K562 (cell line): Measurements from ENCODE around the gene MMP23B. TPM values are rescaled to one million over a fixed set of nuclear protein-coding genes. Genes with fewer than 3 reads are reported as not detected.
"Not testable (repeated sequence)": the region's sequence is repeated elsewhere in the genome, so short reads cannot be mapped to it uniquely, and the experiment has no call there.

Experiments
- ATAC-seq: fragments of 200-7000 bp; cut with Tn5 transposase; 3 replicates; pipeline ENCODE4 v1.9.1; 2020; ENCODE audit warnings: moderate library complexity
- BruUV-seq: library from RNA; stranded (reverse); fragments of 400-500 nt; replicated peaks from 2 replicates; lab custom pipeline; 2021; lab: Mats Ljungman, UMichigan
- CTCF ChIA-PET: fragments of 300-600 bp; formaldehyde crosslinking; extraction: SDS; loops from one replicate; lab custom pipeline; 2021; ENCODE audit warnings: low intra/inter-chr PET ratio; lab: Yijun Ruan, JAX
- POLR2A ChIA-PET: fragments of 300-600, 350-650 bp; sonication (Branson Sonifier 250); formaldehyde crosslinking; extraction: SDS; loops from one replicate; lab custom pipeline; 2021; ENCODE audit warnings: antibody characterized with exemption, inconsistent platforms; lab: Yijun Ruan, JAX
- DNase-seq, 4 experiments: peaks; one replicate each; pipeline versions ENCODE4 v3.0.0 to v3.0.0-alpha.2; 2011 to 2018; ENCODE audit warnings: low spot score in 3 of 4, mixed read lengths in 3 of 4; ENCODE audit errors: extremely low read depth in 1 of 4
- FAIRE-seq: peaks from 2 replicates; lab custom pipeline; 2011; peaks lifted over from hg19 to GRCh38; lab: Jason Lieb, UNC
- H2AFZ ChIP-seq: 2 replicates; pipeline ENCODE4 v1.6.0; 2011; ENCODE audit warnings: low read depth, low read length, control low read depth, inconsistent platforms
- H3K27ac ChIP-seq: fragments of 200-600 bp; 3 replicates; pipeline ENCODE4 v1.8.0; 2011; ENCODE audit warnings: low read depth, mild to moderate bottlenecking, control low read depth, inconsistent platforms, low read length, moderate library complexity, mixed read lengths; ENCODE audit errors: extremely low read depth
- H3K27me3 ChIP-seq, 2 experiments: fragments of 300-600 bp in 1 of 2; 2 replicates in 1 of 2; 3 replicates in 1 of 2; pipeline versions ENCODE4 v1.6.0 to v1.8.0; 2011; ENCODE audit warnings: inconsistent platforms in 2 of 2, low read length in 2 of 2, mild to moderate bottlenecking in 1 of 2, mixed read lengths in 1 of 2, moderate library complexity in 1 of 2; ENCODE audit not compliant: control insufficient read depth in 2 of 2, insufficient read depth in 2 of 2
- H3K36me3 ChIP-seq: fragments of 300-600 bp; 3 replicates; pipeline ENCODE4 v1.8.0; 2011; ENCODE audit warnings: mild to moderate bottlenecking, low read length, inconsistent platforms; ENCODE audit not compliant: control insufficient read depth, insufficient read depth
- H3K4me1 ChIP-seq, 2 experiments: fragments of 200-600 bp in 1 of 2; replicated peaks in 1 of 2; 2 replicates in 1 of 2; 3 replicates in 1 of 2; pipeline versions ENCODE4 v1.5.1 to v1.8.0; 2011; ENCODE audit warnings: inconsistent platforms in 2 of 2, low read length in 2 of 2, mild to moderate bottlenecking in 1 of 2, mixed read lengths in 1 of 2, moderate library complexity in 1 of 2; ENCODE audit not compliant: control insufficient read depth in 2 of 2, insufficient read depth in 2 of 2
- H3K4me2 ChIP-seq: 2 replicates; pipeline ENCODE4 v1.6.1; 2011; ENCODE audit warnings: low read length, control low read depth, inconsistent platforms, mixed read lengths; ENCODE audit not compliant: insufficient read depth
- H3K4me3 ChIP-seq: fragments of 200-600 bp; sonication (generic), shearing (Covaris generic); 2 replicates; pipeline ENCODE4 v1.5.1; 2016; ENCODE audit warnings: control low read depth, inconsistent platforms
- H3K79me2 ChIP-seq: fragments of 200-600 bp; 3 replicates; pipeline ENCODE4 v1.8.0; 2011; ENCODE audit warnings: low read length, inconsistent platforms; ENCODE audit not compliant: control insufficient read depth, insufficient read depth
- H3K9ac ChIP-seq, 2 experiments: 2 replicates each; pipeline versions ENCODE4 v1.6.0 to v1.6.1; 2011; ENCODE audit warnings: low read depth in 2 of 2, low read length in 2 of 2, control low read depth in 1 of 2, inconsistent platforms in 1 of 2, mild to moderate bottlenecking in 1 of 2, mixed read lengths in 1 of 2; ENCODE audit not compliant: insufficient read depth in 1 of 2
- H3K9me1 ChIP-seq: one replicate; pipeline ENCODE4 v1.6.0; 2011; ENCODE audit warnings: inconsistent platforms, mild to moderate bottlenecking, low read length, moderate library complexity; ENCODE audit not compliant: control insufficient read depth, insufficient read depth
- H3K9me3 ChIP-seq: replicated peaks from 2 replicates; pipeline ENCODE4 v1.5.1; 2011; ENCODE audit warnings: low read depth, low read length, inconsistent platforms; ENCODE audit not compliant: control insufficient read depth, insufficient read depth
- H4K20me1 ChIP-seq: replicated peaks from 2 replicates; pipeline ENCODE4 v1.6.1; 2011; ENCODE audit warnings: low read length, inconsistent platforms, mixed read lengths; ENCODE audit not compliant: control insufficient read depth, insufficient read depth
- ASH1L ChIP-seq: fragments of 450-650 bp; IDR thresholded peaks from 2 replicates; pipeline ENCODE4 v1.6.1; 2018; ENCODE audit warnings: borderline replicate concordance, mild to moderate bottlenecking, low read depth; ENCODE audit not compliant: partially characterized antibody
- CXXC5 ChIP-seq: fragments of 250-450 bp; sonication (Bioruptor Pico); IDR thresholded peaks from 2 replicates; pipeline ENCODE4 v1.8.0; 2022; ENCODE audit warnings: inconsistent platforms, mild to moderate bottlenecking, moderate library complexity
- ETV5 ChIP-seq: sonication (generic); formaldehyde crosslinking; IDR thresholded peaks from 2 replicates; pipeline ENCODE4 v1.4.0; 2020; ENCODE audit warnings: low read depth, mild to moderate bottlenecking, missing genetic modification reagents
- KDM4B ChIP-seq, 2 experiments: fragments of 450-650 bp in 1 of 2; sonication (generic) in 1 of 2; IDR thresholded peaks; 2 replicates each; pipeline ENCODE4 v1.6.1; 2016 to 2017; ENCODE audit warnings: borderline replicate concordance in 2 of 2, antibody characterized with exemption in 1 of 2, low read depth in 1 of 2, mild to moderate bottlenecking in 1 of 2
- NCOA2 ChIP-seq, 2 experiments: fragments of 450-650 bp; IDR thresholded peaks; 2 replicates each; pipeline ENCODE4 v1.6.1; 2018; ENCODE audit warnings: mild to moderate bottlenecking in 2 of 2, moderate library complexity in 1 of 2; ENCODE audit not compliant: partially characterized antibody in 2 of 2
- RBBP5 ChIP-seq: fragments of 200-600 bp; sonication (generic); IDR thresholded peaks from 2 replicates; pipeline ENCODE4 v1.6.1; 2012; ENCODE audit warnings: borderline replicate concordance, mild to moderate bottlenecking, low read length, control low read depth, inconsistent platforms; ENCODE audit not compliant: insufficient read depth, poor library complexity, severe bottlenecking
- SRF ChIP-seq, 2 experiments: fragments of 250-450, 450-650 bp in 1 of 2; sonication (Bioruptor Pico) in 1 of 2; sonication (generic) in 1 of 2; formaldehyde crosslinking; IDR thresholded peaks; 2 replicates each; pipeline versions ENCODE4 v1.5.0 to v1.5.1; 2020 to 2022; ENCODE audit warnings: mild to moderate bottlenecking in 1 of 2, missing genetic modification reagents in 1 of 2
- TCF7 ChIP-seq: sonication (generic); IDR thresholded peaks from 2 replicates; pipeline ENCODE4 v1.6.1; 2016; ENCODE audit warnings: antibody characterized with exemption, borderline replicate concordance
- WGBS: fragments of 100-300 bp; shearing (Covaris generic); methylation state at CpG from one replicate; pipeline ENCODE4 v1.1.6; 2016; ENCODE audit warnings: low coverage, mixed read lengths; ENCODE audit not compliant: insufficient coverage; ENCODE audit errors: missing lambda C conversion rate; 5-methylcytosine and 5-hydroxymethylcytosine counted together
- in situ Hi-C: fragments of 300-500 bp; cut with MboI; formaldehyde crosslinking; loops from 4 replicates; pipeline ENCODE4 v1.15.0; 2018; ENCODE audit warnings: inconsistent platforms, mixed read lengths
- intact Hi-C: fragments of 100-400 bp; cut with micrococcal nuclease; formaldehyde crosslinking; loops from 2 replicates; pipeline ENCODE4 v1.14.2; 2022
- polyA plus RNA-seq, 8 experiments: library from polyadenylated mRNA; depleted of rRNA in 4 of 8; stranded (reverse) in 5 of 8; unstranded in 3 of 8; fragments of >200 nt; fragmentation: Nextera tagmentation in 2 of 8; fragmentation: Illumina TruSeq in 1 of 8; extraction: Ambion mirVana in 2 of 8; extraction: Trizol in 1 of 8; gene quantifications; 2 replicates each; pipeline versions ENCODE4 v1.2.1 to v1.2.3, GENCODE V29; 2011 to 2014; ENCODE audit warnings: inconsistent platforms in 1 of 8, missing spikeins in 1 of 8
- total RNA-seq, 7 experiments: library from RNA; depleted of rRNA in 6 of 7; stranded (reverse); fragments of >200 nt in 6 of 7; fragmentation: Illumina TruSeq in 2 of 7; extraction: Trizol in 2 of 7; gene quantifications; 2 replicates each; pipeline versions ENCODE4 v1.2.1 to v1.2.3, GENCODE V29; 2011 to 2021; ENCODE audit warnings: low replicate concordance in 1 of 7

MMP23B gene
- total and polyA plus RNA-seq, 9 of the 15 experiments (the other 6 are each of a cell fraction or from before 2014, with no cell fraction given) = 0.28 to 1.2 (median 0.41) TPM; not detected in 5

DNA sequence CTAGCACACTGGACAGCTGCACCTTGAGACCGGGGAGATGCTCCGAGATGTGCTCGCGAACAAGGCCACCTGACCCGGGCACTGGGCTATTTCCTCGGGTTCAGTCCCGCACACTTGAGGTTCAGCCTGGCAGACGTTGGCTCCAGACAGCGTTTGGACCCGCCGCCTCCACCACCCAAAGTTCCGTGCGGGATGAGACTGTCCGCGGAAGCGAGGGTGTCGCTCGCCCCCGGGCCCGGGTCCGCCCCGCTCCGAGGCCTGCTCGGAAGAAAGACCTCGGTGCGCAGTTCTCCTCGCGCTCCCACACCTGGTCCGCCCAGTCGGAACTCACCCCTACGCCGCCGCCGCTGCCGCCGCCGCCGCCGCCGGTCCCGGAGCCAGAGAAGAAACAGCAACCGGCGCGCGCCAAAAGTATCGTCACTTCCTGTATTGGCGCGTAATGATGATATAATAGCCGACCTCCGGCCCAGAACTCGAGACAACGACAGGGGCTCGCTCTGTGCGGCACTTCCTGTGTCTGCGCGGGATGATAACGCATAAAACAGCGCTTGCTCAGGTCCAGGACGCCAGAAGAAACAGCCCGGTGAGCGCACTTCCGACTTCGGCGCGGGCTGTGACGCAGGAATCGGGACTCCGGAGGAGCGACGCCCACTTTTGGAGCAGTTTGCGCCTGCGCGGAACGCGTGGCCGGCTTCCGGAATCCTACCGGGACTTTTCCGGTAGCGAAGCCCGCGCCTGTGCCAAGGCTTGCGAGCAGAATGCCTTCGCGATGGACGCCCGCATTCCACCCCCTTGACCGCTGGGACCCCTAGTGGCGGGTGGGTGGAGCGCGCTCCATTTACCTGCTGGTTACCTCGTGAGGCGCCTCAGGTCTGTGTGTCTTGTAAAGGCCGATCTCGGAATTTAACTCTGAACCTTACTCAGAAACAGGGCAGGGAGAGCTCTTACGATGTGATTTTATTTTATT is 26.9 kb downstream of the MMP23B start, which contains the start of gene CDK11B (continued):
- TF ChIP-seq SRF (CRISPR knock-in tag; IDR thresholded peaks at IDR 0.05) (0 out of 4 replicates have a peak, but pooled peaks of 1 of the 2 experiments have one; percentile 66), KDM4B (IDR thresholded peaks at IDR 0.05; ENCODE audit: borderline replicate concordance in 2 of 2, low read depth in 1 of 2) (0 out of 4 replicates have a peak, but pooled peaks of 1 of the 2 experiments have one; percentile 31), RBBP5 (peak; percentile 72), ETV5 (CRISPR knock-in tag) (peak; percentile 84), ASH1L (peak; percentile 77), NCOA2 (IDR thresholded peaks at IDR 0.05; ENCODE audit: partially characterized antibody in 2 of 2) (peak in 1 of 2 experiments; percentile 23), TCF7 (peak; percentile 51; the same call in 1 of the 2 replicates), CXXC5 (peak; percentile 96)

DNA sequence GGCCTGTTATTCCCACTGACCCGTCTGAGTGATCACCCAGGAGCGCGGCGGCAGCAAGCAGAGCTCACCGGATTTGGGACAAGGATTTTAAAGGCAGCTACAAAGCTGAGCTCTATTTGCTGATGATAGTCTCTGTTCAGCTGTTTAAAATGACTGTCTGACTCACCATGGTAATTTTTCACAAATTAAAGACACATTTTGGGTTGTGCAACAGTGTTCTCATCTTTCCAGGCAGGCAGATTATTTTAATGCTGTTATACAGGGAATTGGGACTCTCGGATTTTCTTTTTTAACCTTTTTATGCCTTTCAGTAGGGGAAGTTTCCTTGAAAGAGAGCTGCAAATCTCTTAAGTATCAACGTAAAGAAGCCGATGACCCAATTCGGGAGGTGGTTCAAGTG is 30.4 kb downstream of the MMP23B start:
- ATAC-seq, intact Hi-C loops, FAIRE-seq, H4K20me1 ChIP-seq, POLR2A ChIA-PET, in situ Hi-C loops, H3K27me3 ChIP-seq, H3K4me3 ChIP-seq, H3K4me2 ChIP-seq, H3K9me1 ChIP-seq, CTCF ChIA-PET, BruUV-seq, H3K27ac ChIP-seq, H2AFZ ChIP-seq, H3K79me2 ChIP-seq, DNase-seq, H3K9ac ChIP-seq, H3K9me3 ChIP-seq: not testable (repeated sequence)
- H3K4me1 ChIP-seq = peaks cover 2 to 20% of the 10 kb centered on the region in 2 experiments; a peak in 4 of 5 replicates
- 85% methylated on average over 7 of the region's 9 CpGs for WGBS
- peaks cover 18% of the 10 kb centered on the region; the same call in 2 of the 3 replicates for H3K36me3 ChIP-seq

DNA sequence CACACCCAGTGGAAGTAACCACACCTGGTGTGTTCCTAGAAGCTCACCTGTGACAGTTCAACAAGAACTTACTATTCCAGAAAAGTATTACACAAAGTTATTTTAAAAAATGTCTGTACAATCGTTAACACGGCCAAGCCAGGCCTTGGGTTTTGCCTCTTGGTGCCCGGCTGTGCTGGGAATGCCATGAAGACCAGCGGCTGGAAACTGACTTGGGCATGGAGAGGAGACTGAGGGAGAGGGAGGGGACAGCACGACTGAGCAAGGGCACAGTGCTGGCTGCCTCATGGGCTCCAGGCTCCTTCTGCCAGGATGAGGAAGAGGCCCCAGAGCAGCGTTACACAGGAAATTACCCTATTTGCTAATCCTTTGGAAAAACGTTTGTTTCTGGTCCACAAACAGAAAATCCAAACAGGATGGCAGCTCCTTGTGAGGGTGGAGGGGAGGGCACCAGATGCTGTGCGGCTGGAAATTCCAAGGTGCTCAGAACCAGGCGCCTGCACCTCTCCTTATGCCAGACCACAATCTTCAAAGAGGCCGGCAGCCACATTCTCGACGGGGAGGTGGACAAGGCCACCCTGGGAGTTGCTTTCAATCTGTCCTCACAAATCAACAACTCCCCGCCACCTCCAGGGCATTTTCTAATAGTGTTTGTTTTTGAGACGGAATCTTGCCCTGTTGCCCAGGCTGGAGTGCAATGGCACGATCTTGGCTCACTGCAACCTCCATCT is 31.0 kb downstream of the MMP23B start:
- H3K27ac ChIP-seq, H2AFZ ChIP-seq, H4K20me1 ChIP-seq, CTCF ChIA-PET, H3K9me3 ChIP-seq, POLR2A ChIA-PET, H3K9me1 ChIP-seq, BruUV-seq, DNase-seq, H3K79me2 ChIP-seq, H3K27me3 ChIP-seq, FAIRE-seq, ATAC-seq, in situ Hi-C loops, intact Hi-C loops, H3K4me3 ChIP-seq, H3K4me2 ChIP-seq: not testable (repeated sequence)
- Histone ChIP-seq H3K4me1 (peaks cover 2 to 20% of the 10 kb centered on the region in 2 experiments; a peak in 4 of 5 replicates), H3K9ac (peak overlapping the region in 1 of 2 experiments; percentile 74; a peak in 1 of 4 replicates), H3K36me3 (peaks cover 20% of the 10 kb centered on the region; the same call in 2 of the 3 replicates)
- 70% methylated on average over 15 of the region's 15 CpGs for WGBS
